ENCODE data around the gene RABL2B. TPM values are rescaled to one million over a fixed set of nuclear protein-coding genes. Genes with fewer than 3 reads are reported as not detected.

RABL2B gene
- total and polyA plus RNA-seq, 2 experiments from 2014 or later, result 12.3 to 31.0 TPM

DNA sequence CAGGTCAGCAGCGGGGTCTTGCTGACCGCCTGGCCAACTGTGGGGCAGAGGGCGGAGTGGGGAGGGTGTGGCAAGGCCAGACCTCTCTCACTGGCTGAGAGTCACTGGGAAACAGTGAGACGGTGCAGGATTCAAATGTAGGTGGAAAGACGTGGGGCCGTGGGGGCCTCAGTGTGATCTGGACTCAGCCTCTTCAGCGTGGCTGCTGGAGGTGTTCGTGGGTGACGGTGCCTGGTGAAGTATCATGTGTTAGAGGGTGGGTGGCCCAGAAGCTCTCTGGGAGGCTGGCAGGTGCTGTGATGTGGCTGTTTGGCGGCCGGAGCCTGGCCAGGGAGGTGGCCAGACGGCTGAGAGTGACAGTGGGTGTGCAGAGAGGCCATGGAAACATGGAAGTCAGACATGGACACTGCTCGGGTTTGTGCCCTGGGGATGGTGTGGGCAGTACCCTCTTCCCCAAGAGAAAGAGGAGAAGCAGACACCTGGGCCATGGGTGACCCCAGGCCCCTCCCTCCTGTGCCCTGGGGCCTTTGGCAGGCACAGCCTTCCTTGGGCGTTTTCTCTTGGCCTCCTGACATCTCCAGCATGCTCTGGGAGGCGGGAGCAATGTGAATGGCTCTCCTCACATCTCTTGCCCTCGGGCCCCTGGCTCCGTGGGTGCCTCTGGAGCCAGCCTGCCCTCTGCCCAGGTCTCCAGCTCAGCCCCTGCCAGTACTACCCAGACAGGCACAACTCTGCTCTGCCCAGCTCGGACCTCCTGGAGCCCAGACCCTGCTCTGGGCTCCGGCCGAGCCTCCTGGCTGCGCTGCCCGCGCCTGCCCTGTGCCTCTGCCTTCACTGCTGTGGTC, 55.5 kb downstream of the RABL2B start:
- no peaks in the 10 kb centered on the region for H4K20me1 ChIP-seq (ENCODE audit: insufficient read depth, poor library complexity, severe bottlenecking)
- H2AFZ ChIP-seq, result no peak overlapping the region
- 93% methylated on average over 23 of the region's 23 CpGs for WGBS (ENCODE audit: low lambda C conversion rate, missing lambda C conversion rate)
- H3K27me3 ChIP-seq, result no peaks in the 10 kb centered on the region
- TF ChIP-seq EZH2 (IDR thresholded peaks at IDR 0.05; ENCODE audit: borderline replicate concordance) (no peak), EZH2phosphoT487 (IDR thresholded peaks at IDR 0.05; ENCODE audit: low read depth, severe bottlenecking, unreplicated experiment) (no peak)
- TF ChIP-seq, protein P1, sequence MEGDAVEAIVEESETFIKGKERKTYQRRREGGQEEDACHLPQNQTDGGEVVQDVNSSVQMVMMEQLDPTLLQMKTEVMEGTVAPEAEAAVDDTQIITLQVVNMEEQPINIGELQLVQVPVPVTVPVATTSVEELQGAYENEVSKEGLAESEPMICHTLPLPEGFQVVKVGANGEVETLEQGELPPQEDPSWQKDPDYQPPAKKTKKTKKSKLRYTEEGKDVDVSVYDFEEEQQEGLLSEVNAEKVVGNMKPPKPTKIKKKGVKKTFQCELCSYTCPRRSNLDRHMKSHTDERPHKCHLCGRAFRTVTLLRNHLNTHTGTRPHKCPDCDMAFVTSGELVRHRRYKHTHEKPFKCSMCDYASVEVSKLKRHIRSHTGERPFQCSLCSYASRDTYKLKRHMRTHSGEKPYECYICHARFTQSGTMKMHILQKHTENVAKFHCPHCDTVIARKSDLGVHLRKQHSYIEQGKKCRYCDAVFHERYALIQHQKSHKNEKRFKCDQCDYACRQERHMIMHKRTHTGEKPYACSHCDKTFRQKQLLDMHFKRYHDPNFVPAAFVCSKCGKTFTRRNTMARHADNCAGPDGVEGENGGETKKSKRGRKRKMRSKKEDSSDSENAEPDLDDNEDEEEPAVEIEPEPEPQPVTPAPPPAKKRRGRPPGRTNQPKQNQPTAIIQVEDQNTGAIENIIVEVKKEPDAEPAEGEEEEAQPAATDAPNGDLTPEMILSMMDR (IDR thresholded peaks at IDR 0.05; ENCODE audit: poor library complexity), result no peak
- H3K9me3 ChIP-seq (ENCODE audit: low read depth), result no peaks in the 10 kb centered on the region
- H3K4me2 ChIP-seq, result no peak overlapping the region
- H3K9me2 ChIP-seq (replicated peaks; ENCODE audit: insufficient read depth), result no peaks in the 10 kb centered on the region
- DNase-seq (ENCODE audit: low spot score), result no peak
- H3K4me3 ChIP-seq, result no peak overlapping the region
- H3K27ac ChIP-seq, result no peak overlapping the region
- H3K79me2 ChIP-seq, result no peaks in the 10 kb centered on the region
- no peaks in the 10 kb centered on the region for H3K4me1 ChIP-seq (ENCODE audit: insufficient read depth)
- H3K36me3 ChIP-seq (replicated peaks; ENCODE audit: insufficient read depth, low read depth), result no peaks in the 10 kb centered on the region

- Histone ChIP-seq H3K9me2 (replicated peaks; ENCODE audit: insufficient read depth) (no peaks in the 10 kb centered on the region), H3K9me3 (ENCODE audit: low read depth) (no peaks in the 10 kb centered on the region), H3K36me3 (replicated peaks; ENCODE audit: insufficient read depth, low read depth) (no peaks in the 10 kb centered on the region), H3K4me3 (no peak overlapping the region), H3K27me3 (no peaks in the 10 kb centered on the region), H3K27ac (no peak overlapping the region), H4K20me1 (ENCODE audit: insufficient read depth, poor library complexity, severe bottlenecking) (no peaks in the 10 kb centered on the region), H3K4me1 (ENCODE audit: insufficient read depth) (no peaks in the 10 kb centered on the region), H2AFZ (no peak overlapping the region), H3K4me2 (no peak overlapping the region), H3K79me2 (no peaks in the 10 kb centered on the region)
- TF ChIP-seq EZH2 (IDR thresholded peaks at IDR 0.05; ENCODE audit: borderline replicate concordance) (no peak), EZH2phosphoT487 (IDR thresholded peaks at IDR 0.05; ENCODE audit: low read depth, severe bottlenecking, unreplicated experiment) (no peak)
- TF ChIP-seq, protein P1 (IDR thresholded peaks at IDR 0.05; ENCODE audit: poor library complexity), result no peak
- 95% methylated on average over 14 of the region's 14 CpGs for WGBS (ENCODE audit: low lambda C conversion rate, missing lambda C conversion rate)
- no peak for DNase-seq (ENCODE audit: low spot score)
Observed at GRCh38 chr22:50726643-50727340, 56.6 kb downstream of the RABL2B start.

DNA sequence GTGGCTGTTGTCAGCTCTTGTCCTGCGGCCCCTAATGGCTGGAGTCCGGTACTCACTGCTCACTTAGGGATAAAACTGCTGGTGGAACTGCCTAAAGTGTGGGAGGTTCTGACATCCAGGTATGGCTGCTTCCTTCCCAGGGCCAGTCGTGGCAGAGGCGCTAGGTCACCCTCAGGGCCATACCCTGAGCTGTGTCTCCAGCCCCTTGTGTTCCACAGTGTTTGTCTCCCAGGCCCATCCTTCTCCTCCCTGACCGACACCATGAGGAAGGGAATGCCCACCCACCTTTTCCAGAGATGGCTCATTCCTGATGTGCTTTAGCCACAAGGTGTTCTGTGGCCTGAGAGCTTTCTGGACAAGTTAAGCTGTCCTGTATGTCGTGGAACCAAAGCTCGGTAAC, 57.8 kb downstream of the RABL2B start:
- Histone ChIP-seq H3K27me3 (peaks cover 7% of the 10 kb centered on the region), H3K4me1 (ENCODE audit: insufficient read depth) (no peaks in the 10 kb centered on the region), H3K79me2 (no peaks in the 10 kb centered on the region), H3K4me2 (no peak overlapping the region), H3K9me2 (replicated peaks; ENCODE audit: insufficient read depth) (no peaks in the 10 kb centered on the region), H4K20me1 (ENCODE audit: insufficient read depth, poor library complexity, severe bottlenecking) (no peaks in the 10 kb centered on the region), H3K36me3 (replicated peaks; ENCODE audit: insufficient read depth, low read depth) (no peaks in the 10 kb centered on the region), H2AFZ (no peak overlapping the region), H3K27ac (no peak overlapping the region), H3K9me3 (ENCODE audit: low read depth) (no peaks in the 10 kb centered on the region), H3K4me3 (no peak overlapping the region)
- WGBS (ENCODE audit: low lambda C conversion rate, missing lambda C conversion rate), result 94% methylated on average over 7 of the region's 7 CpGs
- TF ChIP-seq, protein P1 (IDR thresholded peaks at IDR 0.05; ENCODE audit: poor library complexity), result no peak
- no peak for TF ChIP-seq EZH2 (IDR thresholded peaks at IDR 0.05; ENCODE audit: borderline replicate concordance)
- no peak for TF ChIP-seq EZH2phosphoT487 (IDR thresholded peaks at IDR 0.05; ENCODE audit: low read depth, severe bottlenecking, unreplicated experiment)
- DNase-seq (ENCODE audit: low spot score), result no peak
